ENCODE measurements around the gene MIER2. TPM values are rescaled to one million over a fixed set of nuclear protein-coding genes. Genes with fewer than 3 reads are reported as not detected.

MIER2 gene
- total and polyA plus RNA-seq, 10 of the 15 experiments (the other 5 are each of a cell fraction or from before 2014, with no cell fraction given), result 0.48 to 23.6 (median 12.1) TPM

DNA sequence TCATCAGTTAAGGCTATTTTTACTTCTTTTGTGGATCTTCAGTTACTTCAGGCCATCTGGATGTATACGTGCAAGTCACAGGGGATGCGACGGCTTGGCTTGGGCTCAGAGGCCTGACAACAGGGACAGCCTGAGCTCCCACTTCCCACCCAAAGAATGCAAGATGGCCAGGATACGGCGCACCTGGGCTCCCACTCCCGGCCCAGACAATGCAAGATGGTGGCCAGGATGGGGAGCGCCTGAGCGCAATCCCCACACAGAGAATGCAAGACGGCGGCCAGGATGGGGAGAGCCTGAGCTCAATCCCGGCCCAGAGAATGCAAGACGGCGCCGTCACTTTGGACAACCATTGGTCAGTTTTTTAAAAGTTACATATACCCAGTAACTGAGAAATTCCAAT, 25.3 kb upstream of the MIER2 start:
- H3K27ac ChIP-seq (ENCODE audit: control insufficient read depth, insufficient read depth), result no peak overlapping the region
- TF ChIP-seq EP300 (IDR thresholded peaks at IDR 0.05; ENCODE audit: borderline replicate concordance in 1 of 2, control insufficient read depth in 1 of 2, low read depth in 2 of 2, low read length in 2 of 2), result no peak
- TF ChIP-seq JUNB (IDR thresholded peaks at IDR 0.05), result no peak
- no peak for TF ChIP-seq ZSCAN29 (IDR thresholded peaks at IDR 0.05)
- TF ChIP-seq, protein P1, sequence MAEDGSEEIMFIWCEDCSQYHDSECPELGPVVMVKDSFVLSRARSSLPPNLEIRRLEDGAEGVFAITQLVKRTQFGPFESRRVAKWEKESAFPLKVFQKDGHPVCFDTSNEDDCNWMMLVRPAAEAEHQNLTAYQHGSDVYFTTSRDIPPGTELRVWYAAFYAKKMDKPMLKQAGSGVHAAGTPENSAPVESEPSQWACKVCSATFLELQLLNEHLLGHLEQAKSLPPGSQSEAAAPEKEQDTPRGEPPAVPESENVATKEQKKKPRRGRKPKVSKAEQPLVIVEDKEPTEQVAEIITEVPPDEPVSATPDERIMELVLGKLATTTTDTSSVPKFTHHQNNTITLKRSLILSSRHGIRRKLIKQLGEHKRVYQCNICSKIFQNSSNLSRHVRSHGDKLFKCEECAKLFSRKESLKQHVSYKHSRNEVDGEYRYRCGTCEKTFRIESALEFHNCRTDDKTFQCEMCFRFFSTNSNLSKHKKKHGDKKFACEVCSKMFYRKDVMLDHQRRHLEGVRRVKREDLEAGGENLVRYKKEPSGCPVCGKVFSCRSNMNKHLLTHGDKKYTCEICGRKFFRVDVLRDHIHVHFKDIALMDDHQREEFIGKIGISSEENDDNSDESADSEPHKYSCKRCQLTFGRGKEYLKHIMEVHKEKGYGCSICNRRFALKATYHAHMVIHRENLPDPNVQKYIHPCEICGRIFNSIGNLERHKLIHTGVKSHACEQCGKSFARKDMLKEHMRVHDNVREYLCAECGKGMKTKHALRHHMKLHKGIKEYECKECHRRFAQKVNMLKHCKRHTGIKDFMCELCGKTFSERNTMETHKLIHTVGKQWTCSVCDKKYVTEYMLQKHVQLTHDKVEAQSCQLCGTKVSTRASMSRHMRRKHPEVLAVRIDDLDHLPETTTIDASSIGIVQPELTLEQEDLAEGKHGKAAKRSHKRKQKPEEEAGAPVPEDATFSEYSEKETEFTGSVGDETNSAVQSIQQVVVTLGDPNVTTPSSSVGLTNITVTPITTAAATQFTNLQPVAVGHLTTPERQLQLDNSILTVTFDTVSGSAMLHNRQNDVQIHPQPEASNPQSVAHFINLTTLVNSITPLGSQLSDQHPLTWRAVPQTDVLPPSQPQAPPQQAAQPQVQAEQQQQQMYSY (CRISPR knock-in tag; IDR thresholded peaks at IDR 0.05), result no peak
- no peak for TF ChIP-seq HDAC6 (IDR thresholded peaks at IDR 0.05; ENCODE audit: unreplicated experiment)
- H4K20me1 ChIP-seq (ENCODE audit: control insufficient read depth, insufficient read depth), result no peaks in the 10 kb centered on the region
- no peaks in the 10 kb centered on the region for H3K36me3 ChIP-seq (ENCODE audit: control insufficient read depth in 2 of 2, insufficient read depth in 2 of 2, low read length in 1 of 2)
- no peaks in the 10 kb centered on the region for H3K79me2 ChIP-seq (ENCODE audit: control insufficient read depth, insufficient read depth, low read length)
- H3K9me3 ChIP-seq (replicated peaks; ENCODE audit: control insufficient read depth, insufficient read depth, low read length), result no peaks in the 10 kb centered on the region
- DNase-seq (ENCODE audit: low read depth, low spot score) (no peak), ATAC-seq (no peak), FAIRE-seq (no peak)
- ChIA-PET POLR2A (no interaction called here), RAD21 (ENCODE audit: unreplicated experiment) (no interaction called here), SMC1A (ENCODE audit: uncharacterized antibody, unreplicated experiment) (no interaction called here), CTCF (no interaction called here)
- intact Hi-C loops (cut with micrococcal nuclease; ENCODE audit: unreplicated experiment) (no loop called here), in situ Hi-C loops (cut with MboI) (no loop called here)
- no peak overlapping the region for H3K9ac ChIP-seq (ENCODE audit: control insufficient read depth, insufficient read depth, low read length)
- BruUV-seq (replicated peaks), result no TSS peak
- no peaks in the 10 kb centered on the region for H3K4me1 ChIP-seq (ENCODE audit: control insufficient read depth, insufficient read depth, low read length)
- no peak overlapping the region for H2AFZ ChIP-seq (ENCODE audit: control insufficient read depth, low read depth, low read length)
- 64% methylated on average over 14 of the region's 14 CpGs for WGBS (ENCODE audit: insufficient coverage, insufficient replicate concordance, low lambda C conversion rate, missing lambda C conversion rate)
- no peak overlapping the region for H3K4me3 ChIP-seq
- no peak overlapping the region for H3K4me2 ChIP-seq (ENCODE audit: control insufficient read depth, insufficient read depth)
- H3K27me3 ChIP-seq (replicated peaks in 1 of 2; ENCODE audit: control insufficient read depth in 2 of 2, insufficient read depth in 2 of 2, low read length in 1 of 2), result no peaks in the 10 kb centered on the region

All from GM12878 (cell line).